ENCODE measurements around the gene PLA2G12A.
A peak's percentile ranks its signal among the peaks of the same experiment; 100 is the strongest.

Gene PLA2G12A

DNA sequence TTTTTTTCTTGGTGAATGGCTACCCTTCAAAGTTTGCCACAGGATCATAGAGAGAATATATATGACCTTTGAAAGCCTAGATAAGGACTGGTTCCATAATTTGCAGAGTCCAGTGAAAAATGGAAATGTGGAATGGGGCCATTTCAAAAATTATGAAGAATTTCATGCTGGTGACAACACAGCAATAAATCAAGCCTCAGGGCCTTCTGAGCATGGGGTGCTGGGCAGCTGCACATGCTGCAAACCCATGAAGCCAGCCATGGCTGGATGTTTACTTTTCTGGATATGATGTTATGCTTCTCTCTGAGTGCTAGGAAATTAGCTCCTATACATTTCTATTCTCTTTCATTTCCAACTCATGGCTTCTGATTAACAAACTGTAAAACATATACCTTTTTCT is 16.0 kb upstream of the PLA2G12A start:
- TF ChIP-seq, protein P1, sequence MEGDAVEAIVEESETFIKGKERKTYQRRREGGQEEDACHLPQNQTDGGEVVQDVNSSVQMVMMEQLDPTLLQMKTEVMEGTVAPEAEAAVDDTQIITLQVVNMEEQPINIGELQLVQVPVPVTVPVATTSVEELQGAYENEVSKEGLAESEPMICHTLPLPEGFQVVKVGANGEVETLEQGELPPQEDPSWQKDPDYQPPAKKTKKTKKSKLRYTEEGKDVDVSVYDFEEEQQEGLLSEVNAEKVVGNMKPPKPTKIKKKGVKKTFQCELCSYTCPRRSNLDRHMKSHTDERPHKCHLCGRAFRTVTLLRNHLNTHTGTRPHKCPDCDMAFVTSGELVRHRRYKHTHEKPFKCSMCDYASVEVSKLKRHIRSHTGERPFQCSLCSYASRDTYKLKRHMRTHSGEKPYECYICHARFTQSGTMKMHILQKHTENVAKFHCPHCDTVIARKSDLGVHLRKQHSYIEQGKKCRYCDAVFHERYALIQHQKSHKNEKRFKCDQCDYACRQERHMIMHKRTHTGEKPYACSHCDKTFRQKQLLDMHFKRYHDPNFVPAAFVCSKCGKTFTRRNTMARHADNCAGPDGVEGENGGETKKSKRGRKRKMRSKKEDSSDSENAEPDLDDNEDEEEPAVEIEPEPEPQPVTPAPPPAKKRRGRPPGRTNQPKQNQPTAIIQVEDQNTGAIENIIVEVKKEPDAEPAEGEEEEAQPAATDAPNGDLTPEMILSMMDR (IDR thresholded peaks at IDR 0.05; ENCODE audit: control insufficient read depth, insufficient read depth, low read depth, low read length, missing control alignments): no peak
- DNase-seq (ENCODE audit: low read depth): no peak
- no peak overlapping the region for H3K4me3 ChIP-seq (ENCODE audit: control insufficient read depth, low read depth, low read length)

DNA sequence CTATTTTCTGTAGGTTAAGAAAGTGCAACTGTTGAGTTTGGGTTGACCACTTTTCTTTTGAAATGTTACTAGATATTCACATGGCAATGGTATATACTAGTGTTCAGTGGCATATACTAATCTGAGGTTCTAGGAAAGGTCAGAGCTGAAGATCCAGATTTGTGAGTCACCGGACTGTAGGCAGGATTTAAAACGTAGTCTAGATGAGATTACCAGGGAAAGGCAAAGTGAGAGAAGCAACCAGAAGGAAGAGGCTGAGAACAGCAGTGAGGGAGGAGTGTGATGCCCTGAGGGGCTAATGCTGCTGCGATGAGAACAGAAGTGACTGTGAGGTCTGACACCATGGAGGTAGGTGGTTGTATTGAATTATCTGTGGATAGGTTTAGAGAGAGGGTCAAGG is 9.7 kb upstream of the PLA2G12A start:
- no peak overlapping the region for H3K4me3 ChIP-seq (ENCODE audit: control insufficient read depth, low read depth, low read length)
- DNase-seq (ENCODE audit: low read depth): no peak
- TF ChIP-seq, protein P1 (IDR thresholded peaks at IDR 0.05; ENCODE audit: control insufficient read depth, insufficient read depth, low read depth, low read length, missing control alignments): no peak

DNA sequence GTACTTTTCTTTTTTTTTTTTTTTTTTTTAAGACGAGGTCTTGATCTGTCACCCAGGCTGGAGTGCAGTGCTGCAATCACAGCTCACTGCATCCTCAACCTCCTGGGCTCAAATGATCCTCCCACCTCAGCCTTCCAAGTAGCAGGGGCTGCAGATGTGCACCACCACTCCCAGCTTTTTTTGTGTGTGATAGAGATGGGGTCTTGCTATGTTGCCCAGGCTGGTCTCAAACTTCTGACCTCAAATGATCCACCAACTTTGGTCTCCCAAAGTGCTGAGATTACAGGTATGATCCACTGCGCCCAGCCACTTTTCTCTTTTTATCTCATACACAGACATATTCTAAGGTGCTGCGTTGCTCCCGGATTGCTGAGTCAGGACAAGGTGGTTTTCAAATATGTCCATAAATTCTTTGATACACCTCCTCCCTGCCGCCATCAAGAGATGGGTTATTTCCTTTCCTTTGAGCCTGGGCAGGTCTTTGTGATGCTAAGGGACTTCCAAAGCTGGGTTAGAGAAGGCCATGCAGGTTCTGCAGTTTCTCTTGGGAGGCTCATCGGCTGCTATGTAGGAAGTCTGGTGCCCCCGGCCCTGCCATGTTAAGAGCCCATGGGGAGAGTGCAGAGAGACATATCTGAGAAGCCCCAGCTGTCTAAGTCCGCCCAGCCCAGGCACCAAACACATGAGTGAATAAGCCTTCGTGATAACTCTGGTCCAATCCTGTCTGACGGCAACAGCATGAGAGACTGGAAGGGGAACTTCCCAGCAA is 8.4 kb upstream of the PLA2G12A start:
- DNase-seq (ENCODE audit: low read depth): no peak
- no peak overlapping the region for H3K4me3 ChIP-seq (ENCODE audit: control insufficient read depth, low read depth, low read length)
- TF ChIP-seq, protein P1 (IDR thresholded peaks at IDR 0.05; ENCODE audit: control insufficient read depth, insufficient read depth, low read depth, low read length, missing control alignments): no peak

GRCh38 chr4:109735566-109736365 is 5.9 kb upstream of the PLA2G12A start:
- DNase-seq (ENCODE audit: low read depth): no peak
- TF ChIP-seq, protein P1 (IDR thresholded peaks at IDR 0.05; ENCODE audit: control insufficient read depth, insufficient read depth, low read depth, low read length, missing control alignments): no peak
- H3K4me3 ChIP-seq (ENCODE audit: control insufficient read depth, low read depth, low read length): no peak overlapping the region

DNA sequence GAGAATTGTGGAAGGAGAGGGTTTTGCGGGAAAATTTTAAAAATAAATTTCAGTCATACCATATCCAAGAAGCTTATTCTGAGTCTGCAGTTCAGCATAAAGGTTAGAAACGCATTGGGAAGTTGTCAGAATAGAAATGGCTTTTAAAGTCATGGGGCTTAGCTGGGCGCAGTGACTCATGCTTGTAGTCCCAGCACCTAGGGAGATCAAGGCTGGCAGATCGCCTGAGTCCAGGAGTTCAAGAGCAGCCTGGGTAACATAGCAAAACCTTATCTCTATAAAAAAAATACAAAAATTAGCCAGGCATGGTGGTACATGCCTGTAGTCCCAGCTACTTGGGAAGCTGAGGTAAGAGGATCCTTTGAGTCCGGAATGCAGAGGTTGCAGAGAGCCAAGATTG is 3.9 kb upstream of the PLA2G12A start:
- DNase-seq (ENCODE audit: low read depth): no peak
- no peak overlapping the region for H3K4me3 ChIP-seq (ENCODE audit: control insufficient read depth, low read depth, low read length)
- TF ChIP-seq, protein P1 (IDR thresholded peaks at IDR 0.05; ENCODE audit: control insufficient read depth, insufficient read depth, low read depth, low read length, missing control alignments): no peak

- DNase-seq (ENCODE audit: low read depth): peak; percentile 7
These were observed 1.0 kb upstream of the PLA2G12A start for GRCh38 chr4:109730619-109731545.

More at GRCh38 chr4:109730619-109731545, 1.0 kb upstream of the PLA2G12A start:
- TF ChIP-seq, protein P1 (IDR thresholded peaks at IDR 0.05; ENCODE audit: control insufficient read depth, insufficient read depth, low read depth, low read length, missing control alignments): no peak
- peak overlapping the region; percentile 74 for H3K4me3 ChIP-seq (ENCODE audit: control insufficient read depth, low read depth, low read length)
